HUES48 (cell line): ENCODE measurements around the gene DLG1.
"Not testable (repeated sequence)": the region's sequence is repeated elsewhere in the genome, so short reads cannot be mapped to it uniquely, and the experiment has no call there.

Experiments
- H3K27ac ChIP-seq: one replicate; pipeline ENCODE4 v1.7.0; 2013; ENCODE audit warnings: low read depth, low read length, inconsistent platforms
- H3K27me3 ChIP-seq: 2 replicates; pipeline ENCODE4 v1.6.1; 2013; ENCODE audit warnings: mild to moderate bottlenecking, low read length; ENCODE audit not compliant: control insufficient read depth, insufficient read depth
- H3K36me3 ChIP-seq: 2 replicates; pipeline ENCODE4 v1.6.1; 2013; ENCODE audit warnings: low read length; ENCODE audit not compliant: control insufficient read depth, insufficient read depth
- H3K4me1 ChIP-seq: 2 replicates; pipeline ENCODE4 v1.6.1; 2013; ENCODE audit warnings: mild to moderate bottlenecking, low read length; ENCODE audit not compliant: control insufficient read depth, insufficient read depth
- H3K4me3 ChIP-seq: 2 replicates; pipeline ENCODE4 v1.5.1; 2013; ENCODE audit warnings: mild to moderate bottlenecking, low read depth, low read length
- H3K9ac ChIP-seq: 2 replicates; pipeline ENCODE4 v1.6.1; 2013; ENCODE audit warnings: mild to moderate bottlenecking, low read depth, low read length, moderate library complexity
- H3K9me3 ChIP-seq: 2 replicates; pipeline ENCODE4 v1.6.1; 2013; ENCODE audit warnings: low read length; ENCODE audit not compliant: control insufficient read depth, insufficient read depth

The DLG1 gene

GRCh38 chr3:197285557-197285956 is 12.9 kb downstream of the DLG1 start:
- peaks cover 74% of the 10 kb centered on the region for H3K36me3 ChIP-seq
- H3K27me3 ChIP-seq: no peaks in the 10 kb centered on the region
- no peak overlapping the region for H3K4me3 ChIP-seq
- no peak overlapping the region for H3K27ac ChIP-seq
- no peaks in the 10 kb centered on the region for H3K9me3 ChIP-seq
- no peaks in the 10 kb centered on the region for H3K4me1 ChIP-seq
- no peak overlapping the region for H3K9ac ChIP-seq

DNA sequence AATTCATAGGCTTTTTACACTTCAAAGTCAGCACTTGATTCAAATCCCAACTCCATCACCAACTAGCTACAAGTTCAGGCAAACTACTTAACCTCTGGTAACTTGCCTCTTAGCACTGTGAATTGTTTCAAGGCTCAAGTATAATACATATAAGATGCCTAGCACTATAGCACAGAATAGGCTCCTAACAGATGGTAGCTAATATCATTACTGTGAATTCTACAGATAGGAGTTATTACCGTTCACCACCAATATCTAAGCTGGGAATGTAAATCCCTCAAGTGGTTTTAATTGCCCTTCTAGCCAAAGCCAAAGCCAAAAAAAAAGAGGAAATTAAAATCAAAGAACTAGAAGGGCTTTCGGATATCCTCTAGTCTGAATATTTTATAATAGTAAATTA is 15.4 kb downstream of the DLG1 start:
- Histone ChIP-seq H3K9ac (no peak overlapping the region), H3K27me3 (no peaks in the 10 kb centered on the region), H3K9me3 (no peaks in the 10 kb centered on the region), H3K4me3 (no peak overlapping the region), H3K27ac (no peak overlapping the region), H3K4me1 (no peaks in the 10 kb centered on the region), H3K36me3 (peaks cover 67% of the 10 kb centered on the region)

- Histone ChIP-seq H3K36me3 (peaks cover 58% of the 10 kb centered on the region), H3K27ac (no peak overlapping the region), H3K9ac (no peak overlapping the region), H3K4me1 (no peaks in the 10 kb centered on the region), H3K27me3 (no peaks in the 10 kb centered on the region), H3K4me3 (no peak overlapping the region), H3K9me3 (no peaks in the 10 kb centered on the region)
These were observed 16.6 kb downstream of the DLG1 start for GRCh38 chr3:197281849-197282248.

- no peaks in the 10 kb centered on the region for H3K4me1 ChIP-seq
- peaks cover 51% of the 10 kb centered on the region for H3K36me3 ChIP-seq
- no peak overlapping the region for H3K4me3 ChIP-seq
These were observed 18.3 kb downstream of the DLG1 start for GRCh38 chr3:197280156-197280555.

DNA sequence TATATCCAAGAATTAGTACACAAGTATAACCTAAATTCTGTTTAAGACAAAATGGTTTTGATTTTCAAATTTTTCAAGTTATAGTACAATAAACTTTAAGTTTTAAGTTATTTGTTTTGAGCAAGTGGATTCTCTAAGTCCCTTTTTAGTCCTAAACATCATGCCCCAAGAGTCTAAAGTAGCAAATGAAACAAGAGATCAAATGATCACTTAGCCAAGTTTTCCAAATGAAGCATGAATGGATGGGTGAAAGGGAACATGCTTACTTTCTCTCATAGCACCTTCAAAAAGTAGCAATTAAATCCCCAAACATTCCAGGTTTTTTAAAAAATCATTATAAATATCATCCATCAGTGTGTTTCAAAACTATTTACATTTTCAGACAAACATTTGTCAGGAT is 19.5 kb downstream of the DLG1 start:
- Histone ChIP-seq H3K9me3 (no peaks in the 10 kb centered on the region), H3K36me3 (peaks cover 46% of the 10 kb centered on the region), H3K4me1 (no peaks in the 10 kb centered on the region), H3K4me3 (no peak overlapping the region), H3K9ac (no peak overlapping the region), H3K27me3 (no peaks in the 10 kb centered on the region), H3K27ac (no peak overlapping the region)

More at GRCh38 chr3:197280156-197280555, 18.3 kb downstream of the DLG1 start:
- Histone ChIP-seq H3K9ac (no peak overlapping the region), H3K27ac (no peak overlapping the region), H3K27me3 (no peaks in the 10 kb centered on the region), H3K9me3 (no peaks in the 10 kb centered on the region)

GRCh38 chr3:197276808-197277207 is 21.6 kb downstream of the DLG1 start:
- not testable (repeated sequence) for H3K9ac ChIP-seq, H3K27me3 ChIP-seq, H3K4me1 ChIP-seq, H3K4me3 ChIP-seq, H3K9me3 ChIP-seq, H3K27ac ChIP-seq
- H3K36me3 ChIP-seq: peaks cover 32% of the 10 kb centered on the region

GRCh38 chr3:197270558-197271317 is 27.7 kb downstream of the DLG1 start:
- Histone ChIP-seq H3K4me1 (no peaks in the 10 kb centered on the region), H3K4me3 (no peak overlapping the region), H3K9me3 (no peaks in the 10 kb centered on the region), H3K36me3 (peaks cover 5% of the 10 kb centered on the region; the same call in 1 of the 2 replicates), H3K27me3 (no peaks in the 10 kb centered on the region), H3K27ac (no peak overlapping the region), H3K9ac (no peak overlapping the region)

DNA sequence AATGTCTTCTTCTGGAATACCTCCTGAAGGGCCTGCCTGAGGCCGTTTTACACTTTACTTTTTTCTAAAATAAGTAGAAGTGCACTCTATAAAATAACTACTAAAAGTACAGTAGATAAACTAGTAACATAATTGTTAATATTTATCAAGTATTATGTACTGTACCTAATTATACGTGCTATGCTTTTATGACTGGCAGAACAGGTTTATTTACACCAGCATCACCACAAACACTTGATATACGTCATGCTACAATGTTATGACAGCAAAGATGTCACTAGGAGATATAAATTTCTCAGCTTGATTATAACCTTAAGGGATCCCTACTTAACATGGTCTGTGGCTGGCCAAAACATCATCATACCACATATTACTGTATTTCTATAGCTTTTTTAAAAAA is 29.4 kb downstream of the DLG1 start:
- Histone ChIP-seq H3K4me1 (no peaks in the 10 kb centered on the region), H3K36me3 (peaks cover 8% of the 10 kb centered on the region), H3K27me3 (no peaks in the 10 kb centered on the region), H3K4me3 (no peak overlapping the region), H3K27ac (no peak overlapping the region), H3K9me3 (no peaks in the 10 kb centered on the region), H3K9ac (no peak overlapping the region)

DNA sequence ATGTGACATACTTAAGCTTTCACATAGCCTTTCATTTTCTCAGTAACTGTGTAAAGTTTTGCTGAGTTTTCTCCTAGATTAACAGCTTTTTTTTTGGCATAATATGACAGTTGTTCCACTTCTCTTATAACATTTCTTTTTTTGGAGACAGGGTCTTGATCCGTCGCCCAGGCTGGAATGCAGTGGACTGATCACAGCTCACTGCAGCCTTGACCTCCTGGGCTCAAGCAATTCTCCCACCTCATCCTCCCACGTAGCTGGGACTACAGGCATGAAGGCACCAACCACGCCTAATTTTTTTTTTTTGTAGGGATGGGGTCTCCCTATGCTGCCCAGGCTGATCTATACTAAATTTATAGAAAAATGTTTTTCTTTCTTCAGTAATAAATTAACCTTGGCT is 30.1 kb downstream of the DLG1 start:
- Histone ChIP-seq H3K9ac (no peak overlapping the region), H3K27me3 (no peaks in the 10 kb centered on the region), H3K4me3 (no peak overlapping the region), H3K4me1 (no peaks in the 10 kb centered on the region), H3K27ac (no peak overlapping the region), H3K9me3 (no peaks in the 10 kb centered on the region), H3K36me3 (peaks cover 12% of the 10 kb centered on the region)

DNA sequence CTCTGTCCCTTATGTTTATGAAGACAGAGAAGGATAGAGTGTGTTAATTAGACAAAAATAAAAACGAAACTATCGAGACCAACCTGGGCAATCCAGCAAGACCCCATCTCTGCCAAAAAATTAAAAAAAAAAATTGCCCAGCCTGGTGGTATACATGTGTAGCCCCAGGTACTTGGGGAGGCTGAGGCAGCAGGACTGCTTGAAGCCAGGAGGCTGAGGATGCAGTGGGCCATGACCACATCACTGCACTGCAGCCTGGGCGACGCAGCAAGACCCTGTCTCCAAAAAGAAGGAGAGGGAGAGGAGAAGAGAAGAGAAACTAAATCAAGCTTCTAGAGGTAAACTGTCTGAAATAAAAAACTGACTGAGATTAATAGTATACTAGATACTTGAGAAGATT is 32.1 kb downstream of the DLG1 start:
- Histone ChIP-seq H3K9ac (no peak overlapping the region), H3K36me3 (peaks cover 12% of the 10 kb centered on the region), H3K27ac (no peak overlapping the region), H3K4me1 (peaks cover 10% of the 10 kb centered on the region; the same call in 1 of the 2 replicates), H3K4me3 (no peak overlapping the region), H3K27me3 (no peaks in the 10 kb centered on the region), H3K9me3 (no peaks in the 10 kb centered on the region)

DNA sequence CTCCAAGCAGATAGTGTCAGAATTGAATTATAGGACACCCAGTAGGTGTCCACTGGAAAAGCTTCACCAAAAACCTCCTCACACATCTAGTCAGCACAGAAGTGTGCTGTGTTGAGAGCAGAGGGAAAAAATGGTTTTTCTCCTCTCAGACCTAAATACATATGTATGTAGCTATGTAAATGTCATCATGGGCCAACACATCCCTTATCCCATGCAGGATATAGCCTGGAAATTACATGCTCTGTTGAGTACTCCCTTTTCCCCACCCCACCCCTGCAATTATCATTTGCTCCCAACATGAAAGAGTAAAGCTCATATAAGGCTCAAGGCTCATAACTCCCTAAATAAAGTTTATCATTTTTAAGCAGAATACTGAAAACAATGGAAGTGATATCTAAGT is 35.7 kb downstream of the DLG1 start:
- Histone ChIP-seq H3K9me3 (no peaks in the 10 kb centered on the region), H3K27me3 (no peaks in the 10 kb centered on the region), H3K4me1 (peaks cover 10% of the 10 kb centered on the region; the same call in 1 of the 2 replicates), H3K36me3 (peaks cover 8% of the 10 kb centered on the region), H3K9ac (no peak overlapping the region), H3K27ac (no peak overlapping the region), H3K4me3 (no peak overlapping the region)
